Hypothalamus (tissue), 51 donors: Measurements from ENCODE around the gene ZNF43.
"Not testable (repeated sequence)": the region's sequence is repeated elsewhere in the genome, so short reads cannot be mapped to it uniquely, and the experiment has no call there.

ENCODE experiments used
- DNase-seq, 51 donors: peaks; one replicate each; lab custom pipeline; 2025; lab: John Stamatoyannopoulos, UW

The ZNF43 gene

DNA sequence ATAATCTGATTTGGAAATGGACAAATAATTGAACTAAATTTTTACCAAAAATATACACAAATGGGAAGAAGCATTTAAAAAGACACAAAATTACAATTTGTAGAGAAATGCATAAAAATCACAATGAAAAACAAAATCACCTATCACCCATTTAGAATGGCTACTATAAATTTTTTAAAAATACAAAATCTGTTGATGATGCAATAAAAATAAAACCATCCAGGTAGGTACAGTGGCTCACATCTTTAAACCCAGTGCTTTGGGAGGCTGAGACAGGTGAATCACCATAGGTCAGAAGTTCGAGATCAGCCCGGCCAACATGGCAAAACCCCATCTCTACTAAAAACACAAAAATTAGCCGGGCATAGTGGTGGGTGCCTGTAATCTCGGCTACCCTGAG is 23.5 kb downstream of the ZNF43 start:
- no peak for DNase-seq

DNA sequence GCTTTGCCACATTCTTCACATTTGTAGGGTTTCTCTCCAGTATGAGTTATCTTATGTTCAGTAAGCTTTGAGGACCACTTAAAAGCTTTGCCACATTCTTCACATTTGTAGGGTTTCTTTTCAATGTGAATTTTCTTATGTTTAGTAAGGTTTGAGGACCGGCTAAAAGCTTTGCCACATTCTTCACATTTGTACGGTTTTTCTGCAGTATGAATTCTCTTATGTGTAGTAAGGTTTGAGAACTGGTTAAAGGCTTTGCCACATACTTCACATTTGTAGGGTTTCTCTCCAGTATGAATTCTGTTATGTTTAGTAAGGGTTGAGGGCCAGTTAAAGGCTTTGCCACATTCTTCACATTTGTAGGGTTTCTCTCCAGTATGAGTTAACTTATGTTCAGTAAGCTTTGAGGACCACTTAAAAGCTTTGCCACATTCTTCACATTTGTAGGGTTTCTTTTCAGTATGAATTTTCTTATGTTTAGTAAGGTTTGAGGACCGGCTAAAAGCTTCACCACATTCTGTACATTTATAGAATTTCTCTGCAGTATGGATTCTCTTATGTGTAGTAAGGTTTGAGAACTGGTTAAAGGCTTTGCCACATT is 27.5 kb downstream of the ZNF43 start:
- DNase-seq = not testable (repeated sequence)

DNA sequence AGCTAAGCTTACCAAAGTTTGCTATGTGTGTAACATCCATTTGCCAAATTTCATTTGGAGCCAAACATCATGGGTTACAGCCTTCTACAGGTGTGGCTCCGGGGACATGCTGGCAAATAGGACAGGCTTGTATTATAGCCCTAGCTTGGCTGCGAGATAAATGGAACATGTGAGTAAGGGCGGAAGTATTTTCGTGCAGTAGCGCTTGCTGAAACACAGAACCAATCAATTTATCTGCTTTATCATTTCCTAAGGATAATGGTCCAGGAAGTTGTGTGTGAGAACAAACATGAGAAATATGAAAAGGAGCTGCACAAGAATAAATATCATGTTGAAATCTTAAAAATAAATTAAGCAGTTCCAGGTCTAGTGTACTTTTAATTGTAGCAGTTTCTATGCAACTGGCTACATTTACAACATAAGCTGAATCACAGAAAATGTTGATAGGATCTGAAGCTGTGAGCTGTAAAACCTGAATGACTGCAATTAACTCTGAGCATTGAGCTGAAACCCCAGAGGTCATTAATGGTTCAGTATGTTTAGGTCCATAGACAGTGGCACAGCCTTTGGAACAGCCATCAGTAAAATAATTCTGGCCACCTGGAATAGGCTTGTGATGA is 46.4 kb downstream of the ZNF43 start:
- DNase-seq = no peak

DNA sequence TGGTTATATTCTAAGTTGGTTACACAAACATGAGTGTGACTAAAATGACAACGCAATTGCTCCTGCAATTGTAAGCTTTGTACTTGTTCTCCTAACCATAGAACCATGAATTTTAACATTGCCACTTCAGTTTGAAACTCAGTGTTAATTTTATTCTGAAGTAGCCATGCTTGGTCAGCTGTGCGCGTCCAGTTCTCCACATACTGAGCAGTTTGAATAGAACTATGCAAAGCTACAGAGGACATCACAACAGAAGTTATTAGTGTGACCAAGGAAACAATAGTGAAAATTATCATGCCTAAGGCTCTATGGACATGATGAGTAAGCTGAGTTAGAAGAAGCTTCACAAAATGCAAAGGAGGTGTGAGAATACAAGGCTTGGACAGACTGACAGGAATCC is 49.0 kb downstream of the ZNF43 start:
- DNase-seq = no peak

DNA sequence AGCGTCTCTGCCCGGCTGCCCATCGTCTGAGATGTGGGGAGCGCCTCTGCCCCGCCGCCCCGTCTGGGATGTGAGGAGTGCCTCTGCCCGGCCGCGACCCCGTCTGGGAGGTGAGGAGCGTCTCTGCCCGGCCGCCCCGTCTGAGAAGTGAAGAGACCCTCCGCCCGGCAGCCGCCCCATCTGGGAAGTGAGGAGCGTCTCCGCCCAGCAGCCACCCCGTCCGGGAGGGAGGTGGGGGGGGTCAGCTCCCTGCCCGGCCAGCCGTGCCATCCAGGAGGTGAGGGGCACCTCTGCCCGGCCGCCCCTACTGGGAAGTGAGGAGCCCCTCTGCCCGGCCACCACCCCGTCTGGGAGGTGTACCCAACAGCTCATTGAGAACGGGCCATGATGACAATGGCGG is 60.2 kb downstream of the ZNF43 start:
- not testable (repeated sequence) for DNase-seq

DNA sequence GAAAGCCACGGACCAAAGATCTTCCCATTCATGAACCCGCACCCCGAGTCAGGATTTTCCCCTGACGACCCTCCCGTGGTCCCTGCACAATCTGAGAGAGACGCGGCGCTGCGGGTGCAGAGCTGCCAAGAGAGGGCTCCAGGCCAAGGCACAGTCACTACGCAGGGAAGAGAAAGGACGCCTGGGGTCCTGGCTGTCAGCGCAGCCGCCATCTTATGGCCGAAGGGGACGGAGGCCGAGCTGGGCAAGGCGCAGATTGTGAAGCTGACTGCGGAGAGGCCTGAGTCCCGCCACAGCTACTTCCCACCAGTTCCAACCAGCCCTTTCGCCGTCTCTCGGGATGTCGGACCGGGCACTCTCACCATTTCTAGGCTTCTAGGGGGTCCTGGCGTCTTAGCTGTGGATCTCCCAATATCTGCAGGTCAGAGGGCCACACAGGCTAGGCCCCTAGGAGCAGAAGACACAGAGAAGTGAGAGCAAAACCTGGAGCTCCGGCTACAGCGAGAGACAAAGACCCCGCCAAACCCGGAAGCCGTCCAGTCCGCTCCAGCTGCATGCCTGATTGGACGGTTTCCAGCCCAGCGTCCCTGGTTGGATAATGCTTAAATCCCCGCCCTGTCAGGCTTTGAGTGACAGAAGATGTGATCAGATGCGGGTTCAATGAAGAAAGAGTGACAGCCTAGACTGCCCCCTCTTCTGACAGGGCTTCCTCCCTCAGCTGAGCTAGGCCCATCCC is 68.7 kb downstream of the ZNF43 start, which contains the start of gene ZNF100:
ZNF100 (minus strand) TSS at position 515 of the 736 bp plus-strand sequence; CDS start at position 365, 150 bp downstream.
- peak; percentile 30 to 94 (median 84) for DNase-seq

DNA sequence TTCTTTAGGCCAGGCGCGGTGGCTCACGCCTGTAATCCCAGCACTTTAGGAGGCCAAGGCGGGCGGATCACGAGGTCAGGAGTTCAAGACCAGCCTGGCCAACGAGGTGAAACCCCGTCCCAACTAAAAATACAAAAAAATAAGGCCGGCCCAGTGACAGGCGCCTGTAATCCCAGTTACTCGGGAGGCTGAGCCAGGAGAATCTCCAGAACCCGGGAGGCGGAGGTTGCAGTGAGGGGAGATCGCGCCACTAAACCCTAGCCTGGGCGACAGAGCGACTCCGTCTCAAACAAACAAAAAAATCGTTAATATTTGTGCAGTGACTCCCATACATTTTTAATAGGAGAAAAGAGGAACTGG is 69.3 kb downstream of the ZNF43 start:
- peak in 1 of 51 donors; percentile 50 for DNase-seq

DNA sequence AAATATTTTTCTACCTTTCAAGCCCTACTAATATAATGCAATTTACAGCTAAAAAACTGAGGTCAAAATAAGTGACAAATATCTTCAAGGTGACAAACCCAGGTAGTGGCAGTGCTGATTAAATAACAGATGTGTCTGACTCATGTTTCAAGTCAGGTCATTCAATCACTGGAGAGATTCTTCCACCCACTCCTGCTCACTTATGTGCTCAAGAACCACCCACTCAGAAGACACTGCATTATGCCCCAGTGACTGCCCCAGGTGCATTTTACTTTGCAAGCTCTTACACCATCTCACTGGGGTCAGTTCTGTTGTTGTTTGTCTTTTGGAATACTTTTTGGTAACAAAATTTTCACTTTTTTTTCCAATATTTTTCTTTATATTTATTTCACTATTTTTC is 70.8 kb downstream of the ZNF43 start:
- DNase-seq = no peak

DNA sequence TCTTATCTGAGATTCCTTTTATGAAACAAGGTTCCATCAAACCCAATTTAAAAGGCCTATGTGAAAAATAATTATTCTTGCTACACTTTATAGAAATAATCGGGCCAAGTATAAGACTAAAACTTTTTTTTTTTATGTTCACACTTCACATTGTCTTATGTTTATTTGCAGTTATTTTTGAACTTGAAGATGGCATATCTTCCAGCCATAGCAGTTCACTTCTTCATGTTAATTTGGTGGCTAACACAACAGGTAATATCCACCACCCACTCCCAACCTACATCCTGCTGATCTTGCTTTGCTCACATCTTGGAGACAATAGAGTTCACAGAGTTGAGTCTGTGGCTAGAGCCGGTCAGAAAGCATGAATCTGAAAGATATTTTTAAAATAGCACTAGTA is 74.4 kb downstream of the ZNF43 start:
- not testable (repeated sequence) for DNase-seq

DNA sequence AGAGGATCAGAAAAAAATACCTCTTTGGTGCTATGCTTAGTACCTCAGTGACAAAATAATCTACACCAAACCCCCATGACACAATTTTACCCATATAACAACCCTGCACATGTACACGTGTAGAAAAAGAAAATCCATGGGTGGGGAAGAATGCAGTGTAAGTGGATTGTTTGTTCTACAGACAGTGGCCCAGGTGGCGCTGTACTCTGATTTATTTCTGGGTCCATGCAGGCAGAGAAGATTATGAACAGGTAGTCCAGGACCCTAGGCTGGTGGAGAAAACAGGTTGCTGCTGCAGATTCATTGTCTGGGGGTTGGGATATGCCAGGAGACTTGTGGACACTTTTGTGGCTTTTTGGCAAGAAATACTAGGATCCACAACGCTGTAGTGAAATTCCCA is 77.7 kb downstream of the ZNF43 start:
- DNase-seq = no peak

DNA sequence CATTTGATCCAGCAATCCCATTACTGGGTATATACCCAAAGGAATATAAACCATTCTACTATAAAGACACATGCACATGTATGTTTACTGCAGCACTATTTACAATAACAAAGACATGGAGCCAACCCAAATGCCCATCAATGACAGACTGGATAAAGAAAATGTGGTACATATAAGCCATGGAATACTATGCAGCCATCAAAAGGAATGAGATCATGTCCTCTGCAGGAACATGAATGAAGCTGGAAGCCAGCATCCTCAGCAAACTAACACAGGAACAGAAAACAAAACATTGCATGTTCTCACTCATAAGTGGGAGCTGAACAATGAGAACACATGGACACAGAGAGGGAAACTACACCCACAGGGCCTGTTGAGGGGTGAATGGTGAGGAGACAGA is 80.4 kb downstream of the ZNF43 start:
- not testable (repeated sequence) for DNase-seq
